ENCODE data around the gene DOCK1.

DNA sequence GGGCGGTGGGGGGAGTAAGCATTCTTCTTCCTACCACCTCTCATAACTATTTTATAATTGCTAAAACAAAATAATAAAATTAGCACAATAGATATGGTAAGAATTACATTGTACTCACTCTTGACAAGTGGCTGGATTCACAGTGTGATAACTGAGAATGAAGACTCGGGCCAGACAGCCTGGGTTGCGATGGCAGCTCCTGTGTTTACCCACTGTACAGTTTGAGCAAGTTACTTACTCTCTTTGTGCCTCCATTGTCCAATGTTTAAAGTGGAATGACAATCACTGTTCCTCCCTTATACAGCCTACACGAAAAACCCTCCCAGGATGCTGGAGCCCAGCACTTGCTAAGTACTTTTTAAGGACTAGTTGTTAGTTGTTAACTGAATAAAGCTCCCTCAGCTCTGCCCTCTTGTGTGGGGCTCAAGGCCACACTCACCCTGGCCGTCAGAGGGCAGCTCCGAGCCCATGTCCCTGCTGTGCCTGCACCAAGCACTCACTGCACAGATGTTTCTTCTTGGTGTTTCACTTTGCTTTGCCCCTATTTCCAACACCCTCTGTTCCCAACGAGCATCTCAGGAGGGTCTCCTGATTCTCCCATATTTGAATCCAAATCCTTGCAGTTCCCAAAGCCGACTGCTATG lies 587.5 kb downstream of the DOCK1 start:
- TF ChIP-seq POLR2A (IDR thresholded peaks at IDR 0.05; ENCODE audit: low read depth, low read length) (no peak), TAF1 (IDR thresholded peaks at IDR 0.05; ENCODE audit: low read depth, low read length) (no peak), POLR2AphosphoS5 (IDR thresholded peaks at IDR 0.05; ENCODE audit: low read depth, low read length) (no peak)

Data from GM12891 (cell line).